Endothelial cell of umbilical vein (primary cell): ENCODE results near the gene DISP3. TPM values are rescaled to one million over a fixed set of nuclear protein-coding genes. Genes with fewer than 3 reads are reported as not detected.

Source experiments
- BruUV-seq: library from RNA; stranded (reverse); fragments of 400-500 nt; replicated peaks from 2 replicates; lab custom pipeline; 2021; lab: Mats Ljungman, UMichigan
- CTCF ChIA-PET: fragments of 300-600, 350-600 bp; sonication (Branson Sonifier 250); formaldehyde crosslinking; loops from one replicate; lab custom pipeline; 2021; ENCODE audit warnings: antibody characterized with exemption, inconsistent platforms; lab: Charles Lee
- POLR2A ChIA-PET: fragments of 300-600, 350-600 bp; sonication (Branson Sonifier 250); formaldehyde crosslinking; loops from one replicate; lab custom pipeline; 2021; ENCODE audit warnings: antibody characterized with exemption, inconsistent platforms; lab: Charles Lee
- DNase-seq: peaks from one replicate; pipeline ENCODE4 v3.0.0-alpha.2; 2011; ENCODE audit warnings: low read depth, low spot score
- FAIRE-seq: peaks from 2 replicates; lab custom pipeline; 2011; peaks lifted over from hg19 to GRCh38; lab: Jason Lieb, UNC
- H2AFZ ChIP-seq: 2 replicates; pipeline ENCODE4 v1.6.0; 2012; ENCODE audit warnings: low read depth, low read length, control low read depth, inconsistent platforms
- H3K27ac ChIP-seq: 2 replicates; pipeline ENCODE4 v1.5.1; 2011; ENCODE audit warnings: low read depth, mild to moderate bottlenecking, control low read depth, low read length, moderate library complexity; ENCODE audit not compliant: insufficient read depth
- H3K27me3 ChIP-seq, 2 experiments: 2 replicates each; pipeline versions ENCODE4 v1.6.0 to v1.6.1; 2011; ENCODE audit warnings: low read length in 2 of 2, mixed read lengths in 1 of 2; ENCODE audit not compliant: control insufficient read depth in 2 of 2, insufficient read depth in 2 of 2
- H3K36me3 ChIP-seq, 2 experiments: 2 replicates in 1 of 2; 3 replicates in 1 of 2; pipeline ENCODE4 v1.5.1; 2011; ENCODE audit warnings: low read length in 2 of 2, mild to moderate bottlenecking in 1 of 2, moderate library complexity in 1 of 2; ENCODE audit not compliant: control insufficient read depth in 2 of 2, insufficient read depth in 2 of 2; ENCODE audit errors: extremely low read depth in 1 of 2
- H3K4me1 ChIP-seq: 3 replicates; pipeline ENCODE4 v1.5.1; 2011; ENCODE audit warnings: mild to moderate bottlenecking, low read length; ENCODE audit not compliant: control insufficient read depth, insufficient read depth; ENCODE audit errors: extremely low read depth
- H3K4me2 ChIP-seq: 2 replicates; pipeline ENCODE4 v1.6.1; 2011; ENCODE audit warnings: low read length, control low read depth, mixed read lengths; ENCODE audit not compliant: insufficient read depth
- H3K4me3 ChIP-seq, 3 experiments: fragments of 200-600 bp in 1 of 3; sonication (generic), shearing (Covaris generic) in 1 of 3; replicated peaks in 1 of 3; 2 replicates each; pipeline ENCODE4 v1.5.1; 2011 to 2016; ENCODE audit warnings: control low read depth in 3 of 3, low read length in 3 of 3, mild to moderate bottlenecking in 2 of 3, inconsistent platforms in 1 of 3, low read depth in 1 of 3, moderate library complexity in 1 of 3; ENCODE audit not compliant: insufficient read depth in 1 of 3
- H3K79me2 ChIP-seq: 2 replicates; pipeline ENCODE4 v1.6.0; 2012; ENCODE audit warnings: low read length, inconsistent platforms; ENCODE audit not compliant: control insufficient read depth, insufficient read depth
- H3K9ac ChIP-seq: replicated peaks from 2 replicates; pipeline ENCODE3; 2011; ENCODE audit warnings: low read length, control low read depth; ENCODE audit not compliant: insufficient read depth; ENCODE audit errors: extremely low read depth
- H3K9me1 ChIP-seq: replicated peaks from 3 replicates; pipeline ENCODE4 v1.6.0; 2011; ENCODE audit warnings: mild to moderate bottlenecking, low read length; ENCODE audit not compliant: control insufficient read depth, insufficient read depth; ENCODE audit errors: extremely low read depth
- H3K9me3 ChIP-seq: replicated peaks from 2 replicates; pipeline ENCODE4 v1.5.1; 2012; ENCODE audit warnings: low read length, inconsistent platforms; ENCODE audit not compliant: control insufficient read depth, insufficient read depth
- H4K20me1 ChIP-seq: replicated peaks from 2 replicates; pipeline ENCODE3; 2011; ENCODE audit warnings: mild to moderate bottlenecking, low read length; ENCODE audit not compliant: control insufficient read depth, insufficient read depth; ENCODE audit errors: extremely low read depth
- EZH2 ChIP-seq: IDR thresholded peaks from 2 replicates; pipeline ENCODE4 v1.6.1; 2012; ENCODE audit warnings: borderline replicate concordance, low read depth, mild to moderate bottlenecking, moderate library complexity, low read length, inconsistent platforms; ENCODE audit not compliant: severe bottlenecking
- FOS ChIP-seq: IDR thresholded peaks from 2 replicates; pipeline ENCODE4 v1.6.1; 2011; ENCODE audit warnings: mild to moderate bottlenecking, low read length, moderate library complexity, borderline replicate concordance; ENCODE audit not compliant: insufficient read depth
- GATA2 ChIP-seq: IDR thresholded peaks from 2 replicates; pipeline ENCODE4 v1.7.0; 2011; ENCODE audit warnings: low read depth, mild to moderate bottlenecking, moderate library complexity, mixed read lengths, low read length; ENCODE audit not compliant: insufficient read length, insufficient read depth
- MYC ChIP-seq: IDR thresholded peaks from one replicate; pipeline ENCODE4 v1.6.1; 2011; ENCODE audit warnings: mild to moderate bottlenecking, low read depth, low read length
- POLR2A ChIP-seq: IDR thresholded peaks from 2 replicates; pipeline ENCODE4 v1.6.1; 2012; ENCODE audit warnings: low read depth, mild to moderate bottlenecking, control low read depth, low read length
- POLR2AphosphoS5 ChIP-seq: IDR thresholded peaks from 2 replicates; pipeline ENCODE4 v1.6.1; 2012; ENCODE audit warnings: low read depth, mild to moderate bottlenecking, control low read depth, low read length, moderate library complexity; ENCODE audit not compliant: insufficient read depth
- dilution Hi-C: fragments of 300-500 bp; cut with MboI; formaldehyde crosslinking; loops from one replicate; pipeline ENCODE4 v1.15.0; 2019; ENCODE audit warnings: low sequenced_read_pairs; ENCODE audit not compliant: extremely low pct_ligation_motif_present
- intact Hi-C: fragments of 100-400 bp; cut with micrococcal nuclease; formaldehyde crosslinking; loops from one replicate; pipeline ENCODE4 v1.10.0; 2022
- polyA plus RNA-seq, 4 experiments: library from polyadenylated mRNA; depleted of rRNA in 3 of 4; stranded (reverse) in 3 of 4; unstranded in 1 of 4; fragments of >200 nt; gene quantifications; 2 replicates each; pipeline versions ENCODE4 v1.2.1 to v1.2.3, GENCODE V29; 2011 to 2012; ENCODE audit warnings: missing spikeins in 1 of 4
- total RNA-seq: library from RNA; stranded (reverse); gene quantifications from 2 replicates; pipeline ENCODE4 v1.2.3, GENCODE V29; 2021
- TF ChIP-seq, protein P1 (sequence below), 2 donors: IDR thresholded peaks; 1 replicate in 1 of 2; 2 replicates in 1 of 2; pipeline ENCODE4 v1.5.1; 2011; ENCODE audit warnings: low read length in 2 of 2, mild to moderate bottlenecking in 2 of 2, moderate library complexity in 2 of 2, control low read depth in 1 of 2, inconsistent platforms in 1 of 2, low read depth in 1 of 2; ENCODE audit not compliant: insufficient read depth in 1 of 2; ENCODE audit errors: extremely low read depth in 1 of 2
- TF ChIP-seq, protein P2 (sequence below): IDR thresholded peaks from 2 replicates; pipeline ENCODE4 v1.6.1; 2011; ENCODE audit not compliant: insufficient read depth, insufficient read length

Gene DISP3
- total and polyA plus RNA-seq, 2 donors (not counting 3 experiments of a cell fraction or from before 2014, with no cell fraction given) = 0.26 to 0.49 TPM

DNA sequence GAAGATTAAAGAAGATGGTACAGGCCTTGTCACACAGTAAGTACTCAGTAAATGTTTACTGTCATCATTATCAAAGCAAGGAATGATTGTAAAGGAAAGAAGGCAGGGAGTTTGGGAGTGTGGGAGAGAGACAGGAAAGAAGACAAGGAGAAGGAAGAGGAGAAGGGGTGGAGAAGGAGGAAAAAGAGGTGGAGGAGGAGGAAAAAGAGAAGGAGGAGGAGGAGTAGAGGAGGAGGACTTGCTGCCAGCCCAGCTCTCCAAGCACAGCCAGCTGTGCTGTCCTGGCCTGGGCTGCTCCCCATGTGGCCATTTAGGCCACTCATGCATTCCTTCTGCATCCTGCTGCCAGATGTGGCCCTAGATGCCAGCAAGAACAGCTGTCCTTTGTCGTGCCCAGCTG lies 7.5 kb upstream of the DISP3 start:
- H2AFZ ChIP-seq = no peak overlapping the region
- CTCF ChIA-PET = no interaction called here
- BruUV-seq = no TSS peak

More for the DNA sequence above, 7.5 kb upstream of the DISP3 start:
- H3K27me3 ChIP-seq = no peaks in the 10 kb centered on the region
- dilution Hi-C loops = no loop called here
- TF ChIP-seq GATA2 (no peak), FOS (no peak), POLR2AphosphoS5 (no peak), EZH2 (no peak), POLR2A (no peak), MYC (no peak)
- TF ChIP-seq, protein P1, sequence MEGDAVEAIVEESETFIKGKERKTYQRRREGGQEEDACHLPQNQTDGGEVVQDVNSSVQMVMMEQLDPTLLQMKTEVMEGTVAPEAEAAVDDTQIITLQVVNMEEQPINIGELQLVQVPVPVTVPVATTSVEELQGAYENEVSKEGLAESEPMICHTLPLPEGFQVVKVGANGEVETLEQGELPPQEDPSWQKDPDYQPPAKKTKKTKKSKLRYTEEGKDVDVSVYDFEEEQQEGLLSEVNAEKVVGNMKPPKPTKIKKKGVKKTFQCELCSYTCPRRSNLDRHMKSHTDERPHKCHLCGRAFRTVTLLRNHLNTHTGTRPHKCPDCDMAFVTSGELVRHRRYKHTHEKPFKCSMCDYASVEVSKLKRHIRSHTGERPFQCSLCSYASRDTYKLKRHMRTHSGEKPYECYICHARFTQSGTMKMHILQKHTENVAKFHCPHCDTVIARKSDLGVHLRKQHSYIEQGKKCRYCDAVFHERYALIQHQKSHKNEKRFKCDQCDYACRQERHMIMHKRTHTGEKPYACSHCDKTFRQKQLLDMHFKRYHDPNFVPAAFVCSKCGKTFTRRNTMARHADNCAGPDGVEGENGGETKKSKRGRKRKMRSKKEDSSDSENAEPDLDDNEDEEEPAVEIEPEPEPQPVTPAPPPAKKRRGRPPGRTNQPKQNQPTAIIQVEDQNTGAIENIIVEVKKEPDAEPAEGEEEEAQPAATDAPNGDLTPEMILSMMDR (IDR thresholded peaks at IDR 0.05; ENCODE audit: extremely low read depth in 1 of 2, insufficient read depth in 1 of 2, low read depth in 1 of 2, low read length in 2 of 2) = no peak
- TF ChIP-seq, protein P2, sequence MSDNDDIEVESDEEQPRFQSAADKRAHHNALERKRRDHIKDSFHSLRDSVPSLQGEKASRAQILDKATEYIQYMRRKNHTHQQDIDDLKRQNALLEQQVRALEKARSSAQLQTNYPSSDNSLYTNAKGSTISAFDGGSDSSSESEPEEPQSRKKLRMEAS = no peak
- no peaks in the 10 kb centered on the region for H3K9me1 ChIP-seq
- H3K36me3 ChIP-seq = no peaks in the 10 kb centered on the region
- H3K4me3 ChIP-seq = no peak overlapping the region
- DNase-seq (no peak), FAIRE-seq (no peak)
- no peak overlapping the region for H3K27ac ChIP-seq
- intact Hi-C loops = no loop called here
- H3K4me1 ChIP-seq = no peaks in the 10 kb centered on the region
- POLR2A ChIA-PET = no interaction called here
- no peak overlapping the region for H3K4me2 ChIP-seq
- no peaks in the 10 kb centered on the region for H4K20me1 ChIP-seq
- H3K9me3 ChIP-seq = no peaks in the 10 kb centered on the region
- H3K9ac ChIP-seq = no peak overlapping the region
- H3K79me2 ChIP-seq = no peaks in the 10 kb centered on the region
